HepG2 (cell line): ENCODE data around the gene PIGZ. TPM values are rescaled to one million over a fixed set of nuclear protein-coding genes. Genes with fewer than 3 reads are reported as not detected.

Source experiments
- CEBPG ChIP-seq: IDR thresholded peaks from 2 replicates; pipeline ENCODE4 v1.6.1; 2016
- DNMT3B ChIP-seq: conservative IDR thresholded peaks from 2 replicates; pipeline ENCODE4 v1.6.1; 2016; ENCODE audit warnings: missing biosample characterization, control low read depth
- MZF1 ChIP-seq: sonication (generic); formaldehyde crosslinking; IDR thresholded peaks from 2 replicates; pipeline ENCODE4 v1.8.1; 2023; ENCODE audit warnings: mild to moderate bottlenecking, missing genetic modification reagents, borderline replicate concordance
- NRL ChIP-seq: sonication (generic); formaldehyde crosslinking; IDR thresholded peaks from 2 replicates; pipeline ENCODE4 v1.5.0; 2020; ENCODE audit warnings: missing genetic modification reagents, mild to moderate bottlenecking, moderate library complexity, borderline replicate concordance
- RFX3 ChIP-seq: IDR thresholded peaks from 2 replicates; pipeline ENCODE4 v1.6.1; 2016; ENCODE audit warnings: missing biosample characterization, missing genetic modification reagents
- SMAD9 ChIP-seq: sonication (generic); formaldehyde crosslinking; IDR thresholded peaks from 2 replicates; pipeline ENCODE4 v1.5.1; 2020; ENCODE audit warnings: mild to moderate bottlenecking, missing genetic modification reagents
- SP1 ChIP-seq, 2 experiments: fragments of 450-650 bp in 1 of 2; sonication (generic) in 1 of 2; formaldehyde crosslinking in 1 of 2; IDR thresholded peaks; 2 replicates each; pipeline versions ENCODE4 v1.4.0 to v1.6.1; 2016 to 2020; ENCODE audit warnings: missing genetic modification reagents in 1 of 2
- YY1 ChIP-seq: IDR thresholded peaks from 2 replicates; pipeline ENCODE4 v1.6.1; 2011; ENCODE audit warnings: low read length, low read depth, moderate library complexity, mild to moderate bottlenecking; ENCODE audit not compliant: insufficient read depth, insufficient replicate concordance
- ZNF644 ChIP-seq: IDR thresholded peaks from 2 replicates; pipeline ENCODE4 v1.6.1; 2016; ENCODE audit warnings: low read depth
- ZNF678 ChIP-seq: sonication (generic); formaldehyde crosslinking; IDR thresholded peaks from 2 replicates; pipeline ENCODE4 v1.4.0; 2020; ENCODE audit warnings: mild to moderate bottlenecking, missing genetic modification reagents
- ZNF780A ChIP-seq: sonication (generic); formaldehyde crosslinking; IDR thresholded peaks from 2 replicates; pipeline ENCODE4 v1.8.0; 2022; ENCODE audit warnings: mild to moderate bottlenecking, missing genetic modification reagents, moderate library complexity
- polyA plus RNA-seq, 8 experiments: library from polyadenylated mRNA; depleted of rRNA in 3 of 8; stranded (reverse) in 7 of 8; unstranded in 1 of 8; fragments of >200 nt; fragmentation: Illumina TruSeq in 4 of 8; extraction: Trizol in 4 of 8; gene quantifications; 2 replicates each; pipeline versions ENCODE4 v1.2.1 to v1.2.3, GENCODE V29; 2011 to 2016; ENCODE audit warnings: low read depth in 4 of 8, missing spikeins in 1 of 8, mixed read lengths in 1 of 8; ENCODE audit not compliant: insufficient read depth in 1 of 8
- total RNA-seq, 5 experiments: library from RNA; depleted of rRNA; stranded (reverse); fragments of >200 nt; fragmentation: Illumina TruSeq; extraction: Trizol; gene quantifications; 2 replicates each; pipeline ENCODE4 v1.2.3, GENCODE V29; 2016; ENCODE audit warnings: low read depth in 1 of 5
- TF ChIP-seq, protein P1 (sequence below): sonication (generic); formaldehyde crosslinking; IDR thresholded peaks from 2 replicates; pipeline ENCODE4 v1.5.0; 2020; ENCODE audit warnings: missing genetic modification reagents
- TF ChIP-seq, protein P2 (sequence below): sonication (generic); formaldehyde crosslinking; IDR thresholded peaks from 2 replicates; pipeline ENCODE4 v1.4.0; 2020; ENCODE audit warnings: missing genetic modification reagents
- TF ChIP-seq, protein P3 (sequence below): sonication (generic); formaldehyde crosslinking; conservative IDR thresholded peaks from 2 replicates; pipeline ENCODE4 v1.4.0; 2020; ENCODE audit warnings: mild to moderate bottlenecking, missing genetic modification reagents, moderate library complexity
- TF ChIP-seq, protein P4 (sequence below): sonication (generic); formaldehyde crosslinking; IDR thresholded peaks from 2 replicates; pipeline ENCODE4 v1.4.0; 2020; ENCODE audit warnings: missing genetic modification reagents
- TF ChIP-seq, protein P5 (sequence below): sonication (generic); formaldehyde crosslinking; IDR thresholded peaks from 2 replicates; pipeline ENCODE4 v1.8.1; 2023; ENCODE audit warnings: mild to moderate bottlenecking, inconsistent platforms, moderate library complexity, missing genetic modification reagents, borderline replicate concordance
- TF ChIP-seq, protein P6 (sequence below): sonication (generic); formaldehyde crosslinking; IDR thresholded peaks from 2 replicates; pipeline ENCODE4 v1.5.0; 2020; ENCODE audit warnings: mild to moderate bottlenecking, missing genetic modification reagents
- TF ChIP-seq, protein P7 (sequence below): IDR thresholded peaks from 2 replicates; pipeline ENCODE4 v1.6.1; 2018; ENCODE audit warnings: missing genetic modification reagents
- TF ChIP-seq, protein P8 (sequence below): sonication (generic); formaldehyde crosslinking; IDR thresholded peaks from 2 replicates; pipeline ENCODE4 v1.9.0; 2022; ENCODE audit warnings: missing genetic modification reagents, mild to moderate bottlenecking, borderline replicate concordance

The PIGZ gene
- total and polyA plus RNA-seq, 2 of the 13 experiments (the other 11 are each of a cell fraction or from before 2014, with no cell fraction given), result 4.7 to 60.5 TPM

DNA sequence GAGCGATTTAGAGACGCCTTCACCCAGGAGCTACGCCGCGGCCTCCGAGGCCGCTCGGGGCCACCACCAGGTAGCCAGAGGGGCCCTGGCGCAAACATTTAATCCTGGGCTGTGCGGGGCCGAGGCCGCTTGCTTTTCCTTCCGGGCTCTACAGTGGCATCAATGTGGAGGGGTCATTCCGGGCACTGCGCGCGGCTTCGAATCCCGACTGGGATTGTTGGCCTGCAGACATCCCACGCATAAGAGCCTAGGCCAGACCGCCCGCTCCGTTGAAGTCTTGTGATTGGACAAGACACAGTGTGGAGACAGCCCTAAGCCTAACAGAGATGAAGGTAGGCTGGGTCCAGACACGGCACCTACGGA is 25.7 kb downstream of the PIGZ start (continued):
- TF ChIP-seq, protein P1, sequence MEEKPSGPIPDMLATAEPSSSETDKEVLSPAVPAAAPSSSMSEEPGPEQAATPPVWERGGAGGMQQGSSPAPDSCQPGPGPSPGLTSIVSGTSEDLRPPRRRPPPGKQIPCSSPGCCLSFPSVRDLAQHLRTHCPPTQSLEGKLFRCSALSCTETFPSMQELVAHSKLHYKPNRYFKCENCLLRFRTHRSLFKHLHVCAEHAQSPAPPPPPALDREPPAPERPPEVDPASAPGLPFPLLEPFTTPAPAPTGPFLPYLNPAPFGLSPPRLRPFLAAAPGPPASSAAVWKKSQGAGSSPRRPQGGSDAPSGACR (CRISPR knock-in tag), result no peak
- TF ChIP-seq, protein P2, sequence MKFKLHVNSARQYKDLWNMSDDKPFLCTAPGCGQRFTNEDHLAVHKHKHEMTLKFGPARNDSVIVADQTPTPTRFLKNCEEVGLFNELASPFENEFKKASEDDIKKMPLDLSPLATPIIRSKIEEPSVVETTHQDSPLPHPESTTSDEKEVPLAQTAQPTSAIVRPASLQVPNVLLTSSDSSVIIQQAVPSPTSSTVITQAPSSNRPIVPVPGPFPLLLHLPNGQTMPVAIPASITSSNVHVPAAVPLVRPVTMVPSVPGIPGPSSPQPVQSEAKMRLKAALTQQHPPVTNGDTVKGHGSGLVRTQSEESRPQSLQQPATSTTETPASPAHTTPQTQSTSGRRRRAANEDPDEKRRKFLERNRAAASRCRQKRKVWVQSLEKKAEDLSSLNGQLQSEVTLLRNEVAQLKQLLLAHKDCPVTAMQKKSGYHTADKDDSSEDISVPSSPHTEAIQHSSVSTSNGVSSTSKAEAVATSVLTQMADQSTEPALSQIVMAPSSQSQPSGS (CRISPR knock-in tag), result no peak
- TF ChIP-seq, protein P3, sequence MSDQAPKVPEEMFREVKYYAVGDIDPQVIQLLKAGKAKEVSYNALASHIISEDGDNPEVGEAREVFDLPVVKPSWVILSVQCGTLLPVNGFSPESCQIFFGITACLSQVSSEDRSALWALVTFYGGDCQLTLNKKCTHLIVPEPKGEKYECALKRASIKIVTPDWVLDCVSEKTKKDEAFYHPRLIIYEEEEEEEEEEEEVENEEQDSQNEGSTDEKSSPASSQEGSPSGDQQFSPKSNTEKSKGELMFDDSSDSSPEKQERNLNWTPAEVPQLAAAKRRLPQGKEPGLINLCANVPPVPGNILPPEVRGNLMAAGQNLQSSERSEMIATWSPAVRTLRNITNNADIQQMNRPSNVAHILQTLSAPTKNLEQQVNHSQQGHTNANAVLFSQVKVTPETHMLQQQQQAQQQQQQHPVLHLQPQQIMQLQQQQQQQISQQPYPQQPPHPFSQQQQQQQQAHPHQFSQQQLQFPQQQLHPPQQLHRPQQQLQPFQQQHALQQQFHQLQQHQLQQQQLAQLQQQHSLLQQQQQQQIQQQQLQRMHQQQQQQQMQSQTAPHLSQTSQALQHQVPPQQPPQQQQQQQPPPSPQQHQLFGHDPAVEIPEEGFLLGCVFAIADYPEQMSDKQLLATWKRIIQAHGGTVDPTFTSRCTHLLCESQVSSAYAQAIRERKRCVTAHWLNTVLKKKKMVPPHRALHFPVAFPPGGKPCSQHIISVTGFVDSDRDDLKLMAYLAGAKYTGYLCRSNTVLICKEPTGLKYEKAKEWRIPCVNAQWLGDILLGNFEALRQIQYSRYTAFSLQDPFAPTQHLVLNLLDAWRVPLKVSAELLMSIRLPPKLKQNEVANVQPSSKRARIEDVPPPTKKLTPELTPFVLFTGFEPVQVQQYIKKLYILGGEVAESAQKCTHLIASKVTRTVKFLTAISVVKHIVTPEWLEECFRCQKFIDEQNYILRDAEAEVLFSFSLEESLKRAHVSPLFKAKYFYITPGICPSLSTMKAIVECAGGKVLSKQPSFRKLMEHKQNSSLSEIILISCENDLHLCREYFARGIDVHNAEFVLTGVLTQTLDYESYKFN (CRISPR knock-in tag), result peak; percentile 7; the same call in 1 of the 2 replicates
- TF ChIP-seq, protein P4, sequence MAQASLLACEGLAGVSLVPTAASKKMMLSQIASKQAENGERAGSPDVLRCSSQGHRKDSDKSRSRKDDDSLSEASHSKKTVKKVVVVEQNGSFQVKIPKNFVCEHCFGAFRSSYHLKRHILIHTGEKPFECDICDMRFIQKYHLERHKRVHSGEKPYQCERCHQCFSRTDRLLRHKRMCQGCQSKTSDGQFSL (CRISPR knock-in tag), result no peak
- TF ChIP-seq SP1 (IDR thresholded peaks at IDR 0.05) (no peak), SP1 (CRISPR knock-in tag; IDR thresholded peaks at IDR 0.05) (no peak), SMAD9 (CRISPR knock-in tag) (no peak), ZNF780A (CRISPR knock-in tag) (no peak), ZNF644 (no peak), RFX3 (CRISPR knock-in tag) (no peak), CEBPG (CRISPR knock-in tag) (no peak), MZF1 (no peak), DNMT3B (CRISPR knock-in tag) (no peak), NRL (CRISPR knock-in tag) (no peak), YY1 (no peak), ZNF678 (CRISPR knock-in tag) (peak; percentile 48; the same call in 1 of the 2 replicates)
- TF ChIP-seq, protein P5, sequence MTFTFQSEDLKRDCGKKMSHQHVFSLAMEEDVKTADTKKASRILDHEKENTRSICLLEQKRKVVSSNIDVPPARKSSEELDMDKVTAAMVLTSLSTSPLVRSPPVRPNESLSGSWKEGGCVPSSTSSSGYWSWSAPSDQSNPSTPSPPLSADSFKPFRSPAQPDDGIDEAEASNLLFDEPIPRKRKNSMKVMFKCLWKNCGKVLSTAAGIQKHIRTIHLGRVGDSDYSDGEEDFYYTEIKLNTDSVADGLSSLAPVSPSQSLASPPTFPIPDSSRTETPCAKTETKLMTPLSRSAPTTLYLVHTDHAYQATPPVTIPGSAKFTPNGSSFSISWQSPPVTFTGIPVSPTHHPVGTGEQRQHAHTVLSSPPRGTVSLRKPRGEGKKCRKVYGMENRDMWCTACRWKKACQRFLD (CRISPR knock-in tag), result no peak
- TF ChIP-seq, protein P6, sequence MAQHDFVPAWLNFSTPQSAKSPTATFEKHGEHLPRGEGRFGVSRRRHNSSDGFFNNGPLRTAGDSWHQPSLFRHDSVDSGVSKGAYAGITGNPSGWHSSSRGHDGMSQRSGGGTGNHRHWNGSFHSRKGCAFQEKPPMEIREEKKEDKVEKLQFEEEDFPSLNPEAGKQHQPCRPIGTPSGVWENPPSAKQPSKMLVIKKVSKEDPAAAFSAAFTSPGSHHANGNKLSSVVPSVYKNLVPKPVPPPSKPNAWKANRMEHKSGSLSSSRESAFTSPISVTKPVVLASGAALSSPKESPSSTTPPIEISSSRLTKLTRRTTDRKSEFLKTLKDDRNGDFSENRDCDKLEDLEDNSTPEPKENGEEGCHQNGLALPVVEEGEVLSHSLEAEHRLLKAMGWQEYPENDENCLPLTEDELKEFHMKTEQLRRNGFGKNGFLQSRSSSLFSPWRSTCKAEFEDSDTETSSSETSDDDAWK (CRISPR knock-in tag), result no peak
- TF ChIP-seq, protein P7, sequence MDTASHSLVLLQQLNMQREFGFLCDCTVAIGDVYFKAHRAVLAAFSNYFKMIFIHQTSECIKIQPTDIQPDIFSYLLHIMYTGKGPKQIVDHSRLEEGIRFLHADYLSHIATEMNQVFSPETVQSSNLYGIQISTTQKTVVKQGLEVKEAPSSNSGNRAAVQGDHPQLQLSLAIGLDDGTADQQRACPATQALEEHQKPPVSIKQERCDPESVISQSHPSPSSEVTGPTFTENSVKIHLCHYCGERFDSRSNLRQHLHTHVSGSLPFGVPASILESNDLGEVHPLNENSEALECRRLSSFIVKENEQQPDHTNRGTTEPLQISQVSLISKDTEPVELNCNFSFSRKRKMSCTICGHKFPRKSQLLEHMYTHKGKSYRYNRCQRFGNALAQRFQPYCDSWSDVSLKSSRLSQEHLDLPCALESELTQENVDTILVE, result no peak
- TF ChIP-seq, protein P8, sequence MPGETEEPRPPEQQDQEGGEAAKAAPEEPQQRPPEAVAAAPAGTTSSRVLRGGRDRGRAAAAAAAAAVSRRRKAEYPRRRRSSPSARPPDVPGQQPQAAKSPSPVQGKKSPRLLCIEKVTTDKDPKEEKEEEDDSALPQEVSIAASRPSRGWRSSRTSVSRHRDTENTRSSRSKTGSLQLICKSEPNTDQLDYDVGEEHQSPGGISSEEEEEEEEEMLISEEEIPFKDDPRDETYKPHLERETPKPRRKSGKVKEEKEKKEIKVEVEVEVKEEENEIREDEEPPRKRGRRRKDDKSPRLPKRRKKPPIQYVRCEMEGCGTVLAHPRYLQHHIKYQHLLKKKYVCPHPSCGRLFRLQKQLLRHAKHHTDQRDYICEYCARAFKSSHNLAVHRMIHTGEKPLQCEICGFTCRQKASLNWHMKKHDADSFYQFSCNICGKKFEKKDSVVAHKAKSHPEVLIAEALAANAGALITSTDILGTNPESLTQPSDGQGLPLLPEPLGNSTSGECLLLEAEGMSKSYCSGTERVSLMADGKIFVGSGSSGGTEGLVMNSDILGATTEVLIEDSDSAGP (CRISPR knock-in tag), result no peak
